ENCODE results near the gene VAT1. TPM values are rescaled to one million over a fixed set of nuclear protein-coding genes. Genes with fewer than 3 reads are reported as not detected.
"Not testable (repeated sequence)": the region's sequence is repeated elsewhere in the genome, so short reads cannot be mapped to it uniquely, and the experiment has no call there.

The VAT1 gene
- total RNA-seq, 4 donors from 2014 or later, result 89.2 to 187 (median 139) TPM

DNA sequence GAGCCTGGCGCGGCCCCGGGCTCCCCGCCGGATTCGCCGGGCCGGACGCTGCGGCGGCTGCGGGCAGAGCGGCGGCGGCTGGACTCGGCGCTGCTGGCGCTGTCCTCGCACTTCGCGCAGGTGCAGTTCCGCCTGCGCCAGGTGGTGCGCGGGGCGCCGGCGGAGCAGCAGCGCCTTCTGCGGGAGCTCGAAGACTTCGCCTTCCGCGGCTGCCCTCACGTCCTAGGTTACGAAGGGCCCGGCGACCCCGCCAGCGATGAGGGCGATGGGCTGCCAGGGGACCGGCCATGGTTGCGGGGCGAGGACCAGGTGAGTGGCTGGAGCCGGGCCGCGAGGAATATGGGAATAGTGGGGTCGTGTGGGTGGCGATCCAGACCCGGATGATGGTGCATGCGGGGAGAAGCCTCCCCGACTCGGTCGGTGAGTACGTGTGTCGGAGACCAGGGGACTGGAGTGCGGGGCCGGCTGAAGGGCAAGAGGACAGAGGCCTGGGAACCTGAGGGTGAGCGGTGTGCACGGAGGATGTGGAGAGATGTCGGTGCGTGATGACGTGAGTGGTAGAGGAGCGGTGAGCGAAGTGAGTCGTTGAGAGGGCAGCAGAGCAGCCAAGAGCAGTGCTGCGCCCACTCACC lies 41.3 kb downstream of the VAT1 start:
- H3K27me3 ChIP-seq, result no peaks in the 10 kb centered on the region
- H3K27ac ChIP-seq, result peak overlapping the region; percentile 35 to 92 (median 86)
- peak overlapping the region; percentile 72 to 98 for H3K4me3 ChIP-seq
- H3K9me3 ChIP-seq, result no peaks in the 10 kb centered on the region
- WGBS, 2 donors (ENCODE audit: low coverage in 1 of 2), result 0 to 1% methylated on average over 5 to 18 of the region's 67 CpGs
- peaks cover 0 to 31% (median 11%) of the 10 kb centered on the region in 3 donors for H3K4me1 ChIP-seq
- TF ChIP-seq EP300 (IDR thresholded peaks at IDR 0.05), result no peak
- TF ChIP-seq CTCF (IDR thresholded peaks at IDR 0.05), result peak in 3 of 4 experiments; percentile 10 to 42 (median 36)
- peaks cover 0 to 23% of the 10 kb centered on the region in 2 donors for H3K36me3 ChIP-seq
- peak; percentile 65 for ATAC-seq

DNA sequence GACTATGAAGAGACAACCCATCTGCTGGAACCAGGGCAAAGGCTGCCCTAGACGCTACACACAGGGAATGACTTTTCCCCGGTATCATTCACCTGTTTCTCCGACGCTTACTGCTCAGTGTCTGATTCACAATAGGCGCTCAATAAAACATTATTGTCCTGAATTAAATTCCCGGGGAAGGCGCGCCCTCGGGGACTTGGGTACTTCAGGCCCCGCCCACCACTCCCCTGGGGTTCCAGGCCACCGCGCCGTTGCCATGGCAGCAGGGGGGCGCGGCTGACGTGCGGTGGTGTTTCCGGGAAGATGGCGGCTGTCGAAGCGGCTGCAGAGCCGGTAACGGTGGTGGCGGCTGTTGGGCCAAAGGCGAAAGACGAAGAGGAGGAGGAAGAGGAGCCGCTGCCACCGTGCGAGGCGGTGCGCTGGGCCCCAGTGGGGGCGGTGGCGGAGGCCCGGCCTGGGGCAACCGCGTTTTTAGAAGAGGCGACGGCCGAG lies 41.9 kb downstream of the VAT1 start, which contains the start of gene RUNDC1:
RUNDC1 (plus strand) TSS at position 292 of the 492 bp plus-strand sequence; CDS start at position 304, 12 bp downstream.
- H3K4me1 ChIP-seq, result peaks cover 0 to 31% (median 11%) of the 10 kb centered on the region in 3 donors
- peak within 1 kb of the TSS; percentile 72 to 98 for H3K4me3 ChIP-seq
- no peaks in the 10 kb centered on the region for H3K9me3 ChIP-seq
- 0% methylated on average over 4 to 5 of the region's 39 CpGs for WGBS, 2 donors (ENCODE audit: low coverage in 1 of 2)
- H3K27ac ChIP-seq, result peak within 1 kb of the TSS; percentile 35 to 92 (median 86)
- no peaks in the 10 kb centered on the region for H3K27me3 ChIP-seq
- H3K36me3 ChIP-seq, result peaks cover 0 to 18% of the 10 kb centered on the region in 2 donors
- TF ChIP-seq EP300 (IDR thresholded peaks at IDR 0.05), result no peak
- peak; percentile 38 to 48 for TF ChIP-seq POLR2A (IDR thresholded peaks at IDR 0.05)
- peak; percentile 61 for TF ChIP-seq POLR2AphosphoS5 (IDR thresholded peaks at IDR 0.05)
- no peak for TF ChIP-seq CTCF (IDR thresholded peaks at IDR 0.05)
- peak; percentile 94 for ATAC-seq

- peak in 1 of 4 experiments; percentile 3 for TF ChIP-seq CTCF (IDR thresholded peaks at IDR 0.05)
- peak; percentile 53 for TF ChIP-seq POLR2AphosphoS5 (IDR thresholded peaks at IDR 0.05)
- no peak for TF ChIP-seq POLR2A (IDR thresholded peaks at IDR 0.05)
- TF ChIP-seq EP300 (IDR thresholded peaks at IDR 0.05), result no peak
- no peaks in the 10 kb centered on the region for H3K9me3 ChIP-seq
- peaks cover 0 to 12% of the 10 kb centered on the region in 2 donors for H3K36me3 ChIP-seq
- ATAC-seq, result peak; percentile 74
- 2 to 26% methylated on average over 6 to 18 of the region's 21 CpGs for WGBS, 2 donors (ENCODE audit: low coverage in 1 of 2)
- peak within 1 kb of the TSS; percentile 35 to 92 (median 86) for H3K27ac ChIP-seq
- H3K4me1 ChIP-seq, result peaks cover 0 to 31% (median 11%) of the 10 kb centered on the region in 3 donors
- H3K4me3 ChIP-seq, result peak within 1 kb of the TSS; percentile 72 to 98
- H3K27me3 ChIP-seq, result no peaks in the 10 kb centered on the region
These were observed 42.5 kb downstream of the VAT1 start, which contains the start of gene PTGES3L for GRCh38 chr17:42979511-42980273. PTGES3L (minus strand) TSS chr17:42980080; CDS start chr17:42980053, 27 bp downstream.

- ATAC-seq, H3K27ac ChIP-seq, H3K4me3 ChIP-seq, H3K36me3 ChIP-seq, H3K9me3 ChIP-seq, H3K27me3 ChIP-seq: not testable (repeated sequence)
- peaks cover 0 to 14% (median 3%) of the 10 kb centered on the region in 3 donors for H3K4me1 ChIP-seq
- WGBS, 2 donors (ENCODE audit: low coverage in 1 of 2), result 82 to 97% methylated on average over 7 to 15 of the region's 16 CpGs
These were observed 46.5 kb downstream of the VAT1 start for GRCh38 chr17:42975701-42976100.

GRCh38 chr17:42975265-42975664 lies 46.9 kb downstream of the VAT1 start:
- 17 to 45% methylated on average over 2 of the region's 2 CpGs for WGBS, 2 donors (ENCODE audit: low coverage in 1 of 2)

GRCh38 chr17:42973323-42973722 lies 48.9 kb downstream of the VAT1 start:
- H3K4me1 ChIP-seq, H3K27ac ChIP-seq, H3K27me3 ChIP-seq, ATAC-seq, H3K36me3 ChIP-seq, H3K4me3 ChIP-seq, H3K9me3 ChIP-seq: not testable (repeated sequence)
- no CpG with 5 or more reads among the region's 18 CpGs for WGBS, 2 donors (ENCODE audit: low coverage in 1 of 2)

More at GRCh38 chr17:42975265-42975664, 46.9 kb downstream of the VAT1 start:
- H3K9me3 ChIP-seq, result no peaks in the 10 kb centered on the region
- H3K4me3 ChIP-seq, result no peak overlapping the region
- H3K27me3 ChIP-seq, result no peaks in the 10 kb centered on the region
- no peaks in the 10 kb centered on the region for H3K36me3 ChIP-seq
- peaks cover 0 to 14% (median 3%) of the 10 kb centered on the region in 3 donors for H3K4me1 ChIP-seq
- no peak for ATAC-seq
- H3K27ac ChIP-seq, result no peak overlapping the region
- TF ChIP-seq POLR2AphosphoS5 (IDR thresholded peaks at IDR 0.05), result no peak
- no peak for TF ChIP-seq EP300 (IDR thresholded peaks at IDR 0.05)
- TF ChIP-seq POLR2A (IDR thresholded peaks at IDR 0.05), result no peak
- no peak for TF ChIP-seq CTCF (IDR thresholded peaks at IDR 0.05)

Data from gastroesophageal sphincter (tissue), 4 donors.